Measurements from ENCODE around the gene CTNNA3. TPM values are rescaled to one million over a fixed set of nuclear protein-coding genes. Genes with fewer than 3 reads are reported as not detected.

Gene CTNNA3
- total RNA-seq, 1 experiment from 2014 or later = not detected

DNA sequence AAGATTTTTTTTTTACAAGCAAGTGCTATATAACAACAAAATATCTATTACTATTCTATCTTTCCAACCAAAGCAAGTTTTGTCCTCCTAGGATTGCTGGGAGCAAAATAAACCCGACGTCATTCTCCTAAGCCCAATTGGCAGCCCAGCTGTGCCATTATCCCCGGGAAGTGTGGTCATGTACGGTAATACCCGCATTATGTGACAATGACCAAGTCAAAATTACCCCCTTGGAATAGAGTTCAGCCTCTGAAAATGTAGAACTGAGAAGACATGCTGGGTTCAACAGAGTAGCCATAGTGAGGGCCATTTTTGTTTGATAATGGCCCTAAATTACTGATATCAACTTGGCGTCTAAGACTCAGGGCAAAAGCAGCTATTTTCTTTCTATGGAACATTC is 554.7 kb downstream of the CTNNA3 start:
- DNase-seq (ENCODE audit: low read depth) = no peak

DNA sequence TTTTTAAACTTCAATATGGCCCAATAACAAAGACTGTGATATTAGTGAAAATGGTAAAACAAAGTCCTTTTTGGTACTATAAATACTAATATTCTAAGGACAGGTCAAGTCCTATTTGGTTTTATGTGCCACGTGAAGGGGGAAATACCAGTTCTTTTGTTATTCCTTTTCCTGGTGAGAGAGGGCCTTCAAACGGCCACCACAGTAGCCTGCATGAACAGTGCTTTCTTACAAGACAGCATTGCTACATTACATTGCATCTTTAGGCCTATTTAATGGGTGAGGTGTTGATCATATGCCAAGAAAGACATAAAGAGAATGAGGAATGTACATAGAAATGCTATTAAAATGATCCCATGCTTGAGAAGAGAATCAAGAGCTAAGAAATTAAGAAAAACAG is 555.4 kb downstream of the CTNNA3 start:
- DNase-seq (ENCODE audit: low read depth) = no peak

DNA sequence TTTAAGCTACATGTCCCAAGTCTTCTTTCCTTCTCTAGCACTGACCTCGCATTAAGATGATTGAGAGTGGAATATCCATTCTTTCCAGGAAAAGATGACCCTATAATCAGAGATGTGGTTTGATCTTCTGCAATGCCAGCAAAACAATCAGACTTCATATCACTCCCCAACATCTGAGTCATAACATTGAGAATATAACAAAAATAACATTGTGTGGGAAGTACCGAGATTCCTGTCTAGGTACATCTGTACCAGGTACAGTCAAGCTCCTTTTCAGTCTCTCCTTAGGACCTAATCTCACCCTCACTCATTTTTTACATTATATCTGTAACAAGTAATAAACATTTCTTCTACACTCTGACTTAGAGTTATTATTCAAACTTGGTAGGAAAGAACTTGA is 568.6 kb downstream of the CTNNA3 start:
- no peak for DNase-seq (ENCODE audit: low read depth)

DNA sequence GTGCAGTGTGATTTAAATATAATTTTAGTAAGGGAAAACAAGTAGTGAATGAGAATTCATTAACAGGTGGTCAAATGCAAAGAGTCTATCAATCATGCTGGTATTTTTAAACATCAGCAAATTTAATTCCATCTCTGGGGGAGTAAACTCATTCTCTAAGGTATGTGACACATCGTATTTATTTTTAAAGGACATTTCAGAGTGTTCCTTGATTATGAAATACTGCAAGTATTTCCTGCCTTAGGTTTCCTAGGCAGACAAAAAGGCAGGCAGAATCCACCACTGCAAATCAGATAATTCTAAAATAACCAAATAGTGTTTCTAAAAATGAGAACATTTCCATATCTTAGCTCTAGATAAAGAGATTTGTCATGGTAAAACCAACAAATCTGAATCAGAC is 576.3 kb downstream of the CTNNA3 start:
- DNase-seq (ENCODE audit: low read depth) = peak; percentile 2

DNA sequence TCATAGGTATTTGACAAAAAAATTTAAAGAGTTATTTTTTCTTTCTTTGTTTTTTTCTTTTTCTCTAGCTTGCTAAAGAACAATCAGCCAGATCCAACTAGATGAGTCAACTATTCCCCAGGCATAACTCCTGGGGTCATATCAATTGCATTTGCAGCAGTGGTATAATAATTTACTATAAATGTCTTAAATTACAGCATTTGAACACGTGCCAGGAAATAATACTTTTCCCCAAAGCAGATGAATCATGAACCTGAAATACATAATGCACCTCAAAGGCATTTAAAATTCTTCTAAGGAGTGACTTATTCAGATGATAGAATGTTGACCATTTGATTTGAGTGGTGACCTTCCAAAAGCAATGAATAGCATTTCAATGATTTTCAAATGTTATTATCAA is 580.0 kb downstream of the CTNNA3 start:
- peak; percentile 43 for DNase-seq (ENCODE audit: low read depth)

DNA sequence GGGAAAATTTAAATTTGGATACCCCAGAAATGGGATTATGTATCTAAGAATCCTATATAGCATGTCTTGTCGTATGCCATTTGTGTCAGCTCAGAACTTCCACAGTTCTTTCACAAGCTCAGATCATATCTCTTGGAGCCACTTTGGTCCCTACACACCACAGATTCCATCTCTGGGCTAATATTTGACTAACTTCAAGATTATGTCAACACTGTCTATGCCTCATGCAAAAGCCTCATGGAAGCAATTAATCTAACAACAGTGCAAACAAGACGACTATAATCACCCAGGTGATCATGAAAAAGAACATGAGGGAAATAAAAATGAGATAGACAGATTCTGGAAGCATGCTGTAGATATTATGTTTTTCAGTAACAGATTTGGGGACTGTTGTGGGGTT is 581.0 kb downstream of the CTNNA3 start:
- DNase-seq (ENCODE audit: low read depth) = no peak

DNA sequence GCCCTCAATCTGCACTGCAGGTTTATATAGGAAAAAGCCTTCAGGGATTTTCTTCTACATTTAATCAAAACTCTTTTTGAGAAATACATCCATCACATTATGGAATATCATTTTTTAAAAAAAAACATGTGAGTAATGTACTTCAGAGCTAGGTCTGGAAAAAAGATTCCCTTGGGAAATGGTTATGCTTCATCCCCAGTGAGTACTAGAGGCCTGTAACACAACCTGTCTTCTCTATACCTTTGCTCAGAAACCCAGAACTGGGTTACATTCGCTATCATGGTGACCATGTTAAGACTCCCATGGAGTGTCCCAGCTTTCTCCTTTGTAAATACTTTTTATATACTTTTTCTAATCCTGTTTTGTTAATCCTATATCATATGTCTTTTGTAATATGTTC is 583.2 kb downstream of the CTNNA3 start:
- DNase-seq (ENCODE audit: low read depth) = no peak

DNA sequence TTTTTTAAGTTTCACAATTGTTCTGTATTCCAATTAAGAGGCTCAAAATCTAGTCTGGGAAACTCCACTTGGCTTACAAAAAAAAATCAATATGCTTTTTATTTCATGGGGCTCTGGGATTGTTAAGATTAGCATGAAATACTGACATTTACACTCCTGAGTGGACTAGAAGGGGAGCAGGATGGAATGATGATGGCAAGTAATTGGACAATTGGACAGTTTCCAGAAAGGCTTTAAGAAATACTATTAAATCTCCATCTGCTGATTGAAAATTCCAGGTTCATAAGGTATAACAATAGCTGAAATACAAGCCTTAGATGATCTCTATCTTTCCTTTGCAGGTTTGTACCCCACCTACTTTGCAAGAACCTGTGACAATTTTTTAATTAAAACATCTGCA is 585.7 kb downstream of the CTNNA3 start:
- DNase-seq (ENCODE audit: low read depth) = no peak

DNA sequence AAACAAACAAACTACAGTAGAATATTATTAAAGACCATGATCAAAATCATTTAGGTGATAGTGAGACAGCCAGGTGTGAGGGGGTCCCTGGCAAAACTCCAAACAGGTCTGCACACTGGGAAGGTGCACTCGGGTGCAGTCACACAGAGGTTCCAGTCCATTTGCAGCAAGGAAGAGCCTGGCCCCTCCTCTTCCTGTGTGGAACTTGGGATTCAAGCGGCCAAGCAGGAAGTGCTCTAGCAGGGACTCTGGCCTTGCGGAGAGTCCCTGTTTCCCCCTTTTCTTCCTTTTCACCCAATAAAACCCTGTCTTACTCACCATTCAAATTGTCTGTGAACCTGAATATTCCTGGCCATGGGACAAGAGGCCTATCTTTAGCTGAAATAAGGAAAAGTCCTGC is 588.3 kb downstream of the CTNNA3 start:
- peak; percentile 1 for DNase-seq (ENCODE audit: low read depth)

DNA sequence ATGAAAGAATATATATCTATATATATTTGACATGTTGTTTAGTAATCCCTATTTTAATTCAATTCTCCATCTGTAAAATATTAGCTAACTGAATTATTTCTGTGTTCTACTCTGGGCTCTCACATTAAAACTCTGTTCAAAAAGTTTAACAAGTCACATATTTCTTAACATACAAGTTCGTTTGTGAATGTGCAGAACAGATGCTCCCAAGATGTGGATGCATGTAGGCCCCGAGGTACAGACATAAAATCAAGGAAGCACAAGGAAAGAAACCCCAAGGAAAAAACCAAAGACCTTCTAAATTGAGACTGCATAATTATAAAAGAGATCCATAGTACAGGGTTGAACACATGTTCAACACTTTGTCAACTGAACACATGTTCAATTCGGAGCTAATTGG is 595.0 kb downstream of the CTNNA3 start:
- no peak for DNase-seq (ENCODE audit: low read depth)

DNA sequence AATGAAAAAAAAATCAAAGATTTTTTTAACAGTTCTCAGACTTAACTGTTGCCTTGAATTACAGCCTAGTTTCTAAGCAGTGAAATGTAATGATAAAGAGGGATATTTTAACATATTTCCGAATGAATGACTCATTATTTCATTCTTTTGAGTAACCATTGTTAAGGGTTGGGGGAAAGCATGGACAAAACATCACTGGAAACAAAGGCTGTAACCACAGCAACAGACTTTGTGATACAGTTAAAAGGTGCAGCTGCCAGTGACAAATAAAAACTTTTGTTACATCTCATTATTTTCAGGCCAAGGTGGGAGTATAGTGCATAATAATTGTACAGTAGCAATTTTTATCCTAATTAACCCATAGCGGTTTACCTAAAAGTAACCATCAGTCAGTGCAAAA is 597.5 kb downstream of the CTNNA3 start:
- peak; percentile 16 for DNase-seq (ENCODE audit: low read depth)

DNA sequence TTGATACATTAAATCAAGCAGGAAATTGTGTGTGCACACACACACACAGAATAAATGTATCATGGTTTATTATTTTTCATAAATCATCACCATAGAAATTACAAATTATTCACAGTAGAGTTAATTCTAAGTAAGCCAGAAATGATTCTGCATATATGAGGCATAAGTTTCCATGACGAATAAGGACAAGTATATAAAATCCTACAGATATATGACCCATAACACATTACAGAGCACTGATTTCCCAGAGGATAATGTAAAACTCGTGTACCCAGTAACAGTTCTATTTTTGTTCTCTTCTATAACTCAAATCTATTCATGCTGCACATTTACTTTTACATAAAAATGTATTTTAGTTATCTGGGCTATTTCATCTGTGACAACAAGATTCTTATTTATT is 600.5 kb downstream of the CTNNA3 start:
- no peak for DNase-seq (ENCODE audit: low read depth)

DNA sequence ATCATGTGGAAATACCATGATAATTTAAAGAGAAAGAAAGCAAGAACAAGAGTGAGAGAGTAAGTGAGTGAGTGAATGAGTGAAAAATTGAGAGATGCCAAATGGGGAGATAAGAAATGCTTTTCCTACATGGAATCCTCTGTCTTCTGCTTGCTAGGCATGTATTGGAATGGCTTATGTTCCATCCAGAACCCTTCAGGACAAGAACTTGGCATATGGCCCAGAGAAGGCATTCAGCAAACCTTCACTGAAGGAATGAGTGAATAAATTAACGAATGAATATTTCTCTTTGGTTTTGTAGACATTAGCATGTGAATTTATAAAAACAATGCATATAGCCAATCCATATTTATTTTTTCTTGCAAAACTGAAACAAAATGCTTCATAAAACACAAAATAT is 608.0 kb downstream of the CTNNA3 start:
- no peak for DNase-seq (ENCODE audit: low read depth)

DNA sequence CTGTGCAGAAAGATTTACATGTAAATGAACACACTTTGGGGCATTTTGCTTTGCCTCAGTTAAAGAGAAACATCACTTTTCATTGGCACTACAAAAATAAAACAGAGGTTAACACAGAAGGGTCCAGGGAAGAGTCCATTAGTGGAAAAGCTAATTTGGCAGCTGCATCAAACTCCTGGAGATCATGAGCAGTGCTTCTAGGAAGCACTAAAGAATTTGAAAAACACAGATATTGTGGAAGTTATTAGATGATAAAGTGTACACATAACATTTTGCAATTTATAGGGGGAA is 608.9 kb downstream of the CTNNA3 start:
- DNase-seq (ENCODE audit: low read depth) = no peak

DNA sequence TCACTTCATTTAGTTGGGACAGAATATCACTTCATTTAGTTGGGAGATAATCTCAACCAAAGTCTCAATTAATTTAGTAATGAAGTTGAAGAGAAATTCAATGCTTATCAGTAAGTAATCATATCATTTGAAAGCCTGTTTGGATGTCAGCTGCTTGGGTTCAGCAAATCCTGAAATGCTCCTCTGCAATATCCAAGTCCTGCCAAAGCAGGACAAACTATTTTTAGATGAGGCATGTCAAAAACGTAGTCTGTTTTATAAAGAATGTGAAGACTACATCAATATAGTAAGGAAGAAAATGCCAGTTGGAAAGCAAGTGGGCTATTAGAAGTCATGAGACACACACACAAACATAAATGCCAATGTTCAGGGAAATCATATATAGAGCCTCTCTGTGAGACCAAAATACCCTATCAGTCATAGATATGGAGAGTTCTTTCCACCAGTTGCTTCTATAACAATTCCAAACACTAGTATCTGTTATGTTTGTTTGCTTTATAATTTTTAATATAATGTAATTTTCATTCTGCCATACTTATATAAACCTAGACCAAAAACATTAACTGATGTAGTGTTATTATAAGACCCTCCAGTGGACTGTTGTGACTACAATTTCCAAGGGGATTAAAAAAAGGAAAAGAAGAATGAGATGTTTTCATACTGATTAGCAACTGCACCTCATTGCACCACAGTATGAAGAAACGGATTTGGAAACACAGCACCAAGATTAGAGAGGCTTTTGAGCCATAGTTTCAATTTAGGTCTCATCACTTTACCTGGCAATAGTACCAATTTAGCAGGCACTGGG is 609.5 kb downstream of the CTNNA3 start:
- no peak for DNase-seq (ENCODE audit: low read depth)

DNA sequence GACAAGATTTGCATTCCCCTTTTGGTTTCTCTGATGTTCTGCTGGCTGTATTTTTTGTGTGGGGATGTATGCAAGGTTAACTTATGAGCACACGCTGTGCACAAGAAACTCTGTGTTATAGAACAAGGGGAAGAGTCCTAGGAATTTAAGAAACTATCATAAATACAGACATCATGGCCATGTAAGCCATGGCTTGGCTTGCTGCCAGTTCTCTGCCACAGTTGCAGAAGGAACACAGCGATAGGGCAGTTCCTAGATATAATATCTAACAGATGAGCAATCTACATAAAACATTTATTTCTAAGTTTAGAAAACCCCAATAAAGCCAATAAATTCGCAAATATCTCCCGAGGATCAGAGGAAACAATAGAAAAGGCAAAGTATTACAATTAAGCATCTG is 616.9 kb downstream of the CTNNA3 start:
- DNase-seq (ENCODE audit: low read depth) = no peak

DNA sequence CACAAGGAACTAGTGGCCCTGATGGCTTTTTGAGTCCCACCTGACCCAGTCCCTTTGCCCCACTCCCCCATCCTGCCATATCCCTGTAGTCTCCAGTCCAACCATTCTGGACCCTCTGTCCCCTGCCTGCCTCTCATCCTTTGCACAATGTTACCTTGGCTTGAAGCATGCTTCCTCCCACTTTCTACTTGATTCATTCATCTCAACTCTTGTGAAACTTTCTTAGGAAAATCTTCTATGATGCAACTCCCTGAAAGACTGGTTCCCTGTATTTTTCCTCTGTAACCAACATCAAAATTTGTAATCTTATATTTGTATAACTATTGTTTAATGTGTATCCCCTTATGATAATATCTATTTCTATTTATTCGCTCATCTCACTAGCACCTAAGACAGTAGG is 618.6 kb downstream of the CTNNA3 start:
- no peak for DNase-seq (ENCODE audit: low read depth)

DNA sequence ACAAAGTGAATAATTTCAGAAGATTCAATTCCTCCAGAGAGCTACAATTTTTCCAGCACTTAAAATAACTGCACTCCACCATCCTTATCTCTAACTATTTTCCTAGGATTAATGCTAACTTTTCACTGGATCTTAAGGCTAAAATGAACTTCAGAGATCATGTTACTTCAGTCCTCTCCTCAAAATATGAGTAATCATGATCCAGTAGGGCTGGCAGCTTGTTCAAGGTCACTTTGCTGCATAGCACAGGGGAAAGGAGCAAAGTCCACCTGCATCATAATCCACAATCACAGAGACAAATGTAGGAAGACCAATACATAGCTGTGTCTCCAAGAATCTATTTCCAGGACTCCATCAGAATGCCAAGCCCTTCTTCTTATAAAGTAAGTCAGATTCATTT is 619.9 kb downstream of the CTNNA3 start:
- no peak for DNase-seq (ENCODE audit: low read depth)

DNA sequence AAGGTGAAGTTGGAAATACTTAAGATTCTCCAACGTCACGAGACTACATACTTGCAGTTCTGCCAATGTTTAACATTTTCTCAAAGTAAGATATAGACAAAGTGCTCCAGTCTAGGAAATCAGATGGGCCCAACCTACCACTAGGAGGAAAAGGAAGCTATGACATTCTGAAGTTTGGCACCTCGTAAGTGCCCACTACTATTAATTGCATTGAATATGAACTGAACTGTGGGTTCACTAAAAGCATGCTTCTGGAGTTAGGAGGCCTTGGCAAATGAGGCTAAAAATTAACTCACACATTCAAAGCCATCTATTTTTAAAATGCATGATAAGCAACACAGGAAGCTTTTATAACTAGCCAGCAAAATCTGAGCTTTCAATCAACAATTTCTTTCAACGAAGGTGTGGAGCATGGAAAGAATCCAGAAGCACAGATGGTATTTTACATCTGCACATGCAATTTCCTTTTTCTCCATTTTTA is 620.5 kb downstream of the CTNNA3 start:
- no peak for DNase-seq (ENCODE audit: low read depth)

DNA sequence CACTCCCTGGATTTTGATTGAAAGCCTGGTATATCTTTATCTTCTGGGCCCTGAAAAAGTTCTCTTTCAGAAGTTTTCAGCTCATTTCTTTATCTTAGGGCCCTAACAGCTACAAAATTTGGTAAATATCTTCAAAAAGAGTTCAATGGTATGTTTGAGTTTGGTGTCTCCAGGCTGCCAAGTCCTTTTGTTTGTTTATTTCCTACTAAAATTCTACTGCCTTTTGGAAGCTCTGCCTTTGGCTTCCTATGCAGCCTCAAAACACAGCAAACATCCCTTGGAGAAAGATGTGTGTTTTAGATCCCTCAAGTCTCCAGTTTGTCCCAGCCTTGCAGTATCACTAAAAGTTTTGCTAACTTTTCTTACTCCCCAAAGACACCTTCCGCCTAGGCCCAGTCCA is 623.3 kb downstream of the CTNNA3 start:
- no peak for DNase-seq (ENCODE audit: low read depth)

DNA sequence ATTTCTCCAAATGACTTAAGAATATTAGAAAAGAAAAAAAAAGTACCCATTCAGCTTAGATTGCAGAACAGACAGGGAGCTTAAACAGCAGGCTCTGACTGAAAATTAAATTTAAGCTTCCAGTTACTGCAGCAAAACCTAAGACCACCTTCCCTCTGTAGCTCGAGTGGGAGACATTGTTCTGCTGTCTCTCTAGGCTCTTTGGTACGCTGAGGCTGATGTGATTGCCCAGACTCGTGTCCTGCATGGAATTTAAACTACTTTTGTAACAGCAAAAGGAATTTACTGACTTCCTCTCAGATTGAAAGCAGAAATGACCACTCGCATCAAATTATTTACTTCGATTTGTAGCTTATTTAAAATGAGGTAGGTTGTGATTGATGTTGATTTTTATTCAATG is 645.6 kb downstream of the CTNNA3 start:
- DNase-seq (ENCODE audit: low read depth) = no peak

DNA sequence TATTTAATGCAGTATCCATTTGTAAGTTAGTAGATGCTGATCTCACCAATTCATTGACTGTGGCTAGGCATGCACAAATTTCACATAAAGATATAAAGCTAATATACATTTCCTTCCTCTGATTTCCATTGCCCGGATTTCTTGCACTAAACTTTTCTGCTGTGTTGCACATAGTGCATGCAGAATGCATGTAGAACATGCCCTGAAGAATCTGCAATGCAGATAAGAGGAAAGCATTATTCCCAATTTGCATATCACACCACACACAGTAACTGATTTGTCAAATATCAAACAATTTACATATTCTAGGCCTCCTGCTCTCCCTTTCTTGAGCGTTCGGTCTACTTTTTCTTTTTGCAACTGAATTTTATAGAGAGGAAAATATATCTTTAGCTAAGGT is 646.0 kb downstream of the CTNNA3 start:
- no peak for DNase-seq (ENCODE audit: low read depth)

DNA sequence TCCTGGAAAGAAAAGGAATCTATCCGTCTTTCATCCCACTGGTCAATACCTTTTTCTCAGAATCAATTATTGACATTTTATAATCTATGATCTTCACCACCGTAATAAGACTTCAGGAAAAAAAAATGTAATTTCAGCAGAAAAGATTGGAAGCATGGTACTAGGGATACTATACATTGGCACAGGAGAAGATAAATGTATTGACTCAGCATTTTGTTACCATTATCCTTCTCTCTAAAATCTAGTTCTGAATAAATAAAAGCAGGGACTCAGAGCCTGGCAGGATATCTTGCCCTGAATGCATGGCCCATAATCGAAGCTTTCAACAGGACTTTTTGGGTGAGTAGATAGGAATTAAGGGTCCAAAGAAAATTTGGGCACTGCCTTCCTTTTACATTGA is 649.5 kb downstream of the CTNNA3 start:
- no peak for DNase-seq (ENCODE audit: low read depth)

DNA sequence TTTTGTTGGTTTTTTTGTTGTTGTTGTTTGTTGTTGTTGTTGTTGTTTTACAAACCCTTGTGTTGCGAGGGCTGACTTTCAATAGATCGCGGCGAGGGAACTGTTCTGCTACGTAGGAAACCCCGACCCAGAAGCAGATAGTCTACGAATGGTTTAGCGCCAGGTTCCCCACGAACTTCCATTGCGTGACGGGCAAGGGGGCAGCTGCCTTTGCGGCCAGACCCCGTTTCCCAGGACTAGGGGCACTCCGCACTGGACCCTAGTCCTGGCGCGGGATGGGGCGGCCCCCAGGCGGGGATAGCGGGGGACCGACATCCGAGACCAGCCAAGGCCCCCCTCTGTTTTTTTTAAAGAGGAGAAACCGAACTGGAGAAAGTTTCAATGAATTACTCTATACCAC is 650.6 kb downstream of the CTNNA3 start:
- DNase-seq (ENCODE audit: low read depth) = no peak
